OCI-LY3 (cell line): ENCODE results near the gene ATP2B3.

Source experiments
- H2AFZ ChIP-seq: fragments of 200-600, 300-600 bp; shearing (Covaris generic); 2 replicates; pipeline ENCODE4 v1.6.0; 2014; ENCODE audit warnings: antibody characterized with exemption, low read depth, low read length
- H3K27ac ChIP-seq: fragments of 200-600, 300-600 bp; sonication (generic); 2 replicates; pipeline ENCODE4 v1.5.1; 2014; ENCODE audit warnings: mild to moderate bottlenecking, low read length, moderate library complexity, mixed read lengths
- H3K27me3 ChIP-seq: fragments of 200-600, 300-600 bp; sonication (generic); 2 replicates; pipeline ENCODE4 v1.6.1; 2014; ENCODE audit warnings: low read depth, low read length, mixed read lengths
- H3K36me3 ChIP-seq: fragments of 200-600, 300-600 bp; sonication (generic); replicated peaks from 2 replicates; pipeline ENCODE3; 2014; ENCODE audit warnings: low read depth, low read length, mixed read lengths
- H3K4me1 ChIP-seq: fragments of 300-600, 200-600 bp; sonication (generic); 2 replicates; pipeline ENCODE4 v1.6.1; 2014; ENCODE audit warnings: low read length, mixed read lengths
- H3K4me2 ChIP-seq: fragments of 200-600, 300-600 bp; sonication (generic); 2 replicates; pipeline ENCODE4 v1.6.1; 2014; ENCODE audit warnings: low read length, mixed read lengths
- H3K4me3 ChIP-seq: fragments of 300-600, 200-600 bp; sonication (generic); 2 replicates; pipeline ENCODE4 v1.5.1; 2014; ENCODE audit warnings: antibody characterized with exemption, mild to moderate bottlenecking, low read length, moderate library complexity
- H3K79me2 ChIP-seq: fragments of 300-600, 200-600 bp; shearing (Covaris generic); 2 replicates; pipeline ENCODE4 v1.6.1; 2014; ENCODE audit warnings: mild to moderate bottlenecking, low read length, mixed read lengths
- H3K9ac ChIP-seq: fragments of 300-600, 200-600 bp; shearing (Covaris generic); 2 replicates; pipeline ENCODE4 v1.6.0; 2014; ENCODE audit warnings: mild to moderate bottlenecking, low read length, moderate library complexity
- H3K9me3 ChIP-seq: fragments of 200-600, 300-600 bp; shearing (Covaris generic); 2 replicates; pipeline ENCODE4 v1.6.1; 2014; ENCODE audit warnings: low read length, mixed read lengths; ENCODE audit not compliant: insufficient read depth
- H4K20me1 ChIP-seq: fragments of 200-600, 300-600 bp; sonication (generic); 2 replicates; pipeline ENCODE4 v1.6.1; 2016; ENCODE audit warnings: low read length, mixed read lengths; ENCODE audit not compliant: insufficient read depth
- EZH2phosphoT487 ChIP-seq: fragments of 200-600 bp; shearing (Covaris generic); IDR thresholded peaks from 2 replicates; pipeline ENCODE4 v1.6.1; 2018; ENCODE audit warnings: antibody characterized with exemption, mixed run types, low read depth
- TF ChIP-seq, protein P1 (sequence below): fragments of 200-600, 300-600 bp; sonication (generic); IDR thresholded peaks from 2 replicates; pipeline ENCODE4 v1.5.1; 2014; ENCODE audit warnings: antibody characterized with exemption, low read length, low read depth

ATP2B3 gene

DNA sequence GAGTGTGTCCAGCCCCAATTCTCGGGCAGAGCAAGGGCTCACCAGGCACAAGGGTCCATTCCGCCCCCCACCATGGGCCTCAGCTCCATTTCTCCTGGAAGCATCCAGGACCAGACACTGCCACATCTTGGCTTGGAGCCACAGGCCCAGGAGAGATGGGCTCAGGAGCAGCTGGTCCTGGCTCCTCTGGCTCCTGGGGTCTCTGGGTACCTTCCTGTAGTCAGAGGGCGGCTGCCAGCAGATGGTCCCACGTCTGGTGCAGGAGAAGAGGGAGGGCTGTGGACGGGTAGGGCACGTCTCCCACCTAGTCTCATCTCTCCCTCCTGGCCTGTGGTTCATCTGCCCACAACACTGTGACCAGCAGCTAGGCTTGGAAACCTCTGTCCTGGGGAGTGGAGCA is 8.0 kb downstream of the ATP2B3 start:
- Histone ChIP-seq H3K9ac (no peak overlapping the region), H2AFZ (no peak overlapping the region), H3K4me3 (no peak overlapping the region), H3K27me3 (no peaks in the 10 kb centered on the region), H3K4me2 (no peak overlapping the region), H3K9me3 (no peaks in the 10 kb centered on the region), H4K20me1 (no peaks in the 10 kb centered on the region), H3K36me3 (no peaks in the 10 kb centered on the region), H3K4me1 (no peaks in the 10 kb centered on the region), H3K79me2 (no peaks in the 10 kb centered on the region), H3K27ac (no peak overlapping the region)
- TF ChIP-seq, protein P1, sequence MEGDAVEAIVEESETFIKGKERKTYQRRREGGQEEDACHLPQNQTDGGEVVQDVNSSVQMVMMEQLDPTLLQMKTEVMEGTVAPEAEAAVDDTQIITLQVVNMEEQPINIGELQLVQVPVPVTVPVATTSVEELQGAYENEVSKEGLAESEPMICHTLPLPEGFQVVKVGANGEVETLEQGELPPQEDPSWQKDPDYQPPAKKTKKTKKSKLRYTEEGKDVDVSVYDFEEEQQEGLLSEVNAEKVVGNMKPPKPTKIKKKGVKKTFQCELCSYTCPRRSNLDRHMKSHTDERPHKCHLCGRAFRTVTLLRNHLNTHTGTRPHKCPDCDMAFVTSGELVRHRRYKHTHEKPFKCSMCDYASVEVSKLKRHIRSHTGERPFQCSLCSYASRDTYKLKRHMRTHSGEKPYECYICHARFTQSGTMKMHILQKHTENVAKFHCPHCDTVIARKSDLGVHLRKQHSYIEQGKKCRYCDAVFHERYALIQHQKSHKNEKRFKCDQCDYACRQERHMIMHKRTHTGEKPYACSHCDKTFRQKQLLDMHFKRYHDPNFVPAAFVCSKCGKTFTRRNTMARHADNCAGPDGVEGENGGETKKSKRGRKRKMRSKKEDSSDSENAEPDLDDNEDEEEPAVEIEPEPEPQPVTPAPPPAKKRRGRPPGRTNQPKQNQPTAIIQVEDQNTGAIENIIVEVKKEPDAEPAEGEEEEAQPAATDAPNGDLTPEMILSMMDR, result no peak
- TF ChIP-seq EZH2phosphoT487, result no peak

DNA sequence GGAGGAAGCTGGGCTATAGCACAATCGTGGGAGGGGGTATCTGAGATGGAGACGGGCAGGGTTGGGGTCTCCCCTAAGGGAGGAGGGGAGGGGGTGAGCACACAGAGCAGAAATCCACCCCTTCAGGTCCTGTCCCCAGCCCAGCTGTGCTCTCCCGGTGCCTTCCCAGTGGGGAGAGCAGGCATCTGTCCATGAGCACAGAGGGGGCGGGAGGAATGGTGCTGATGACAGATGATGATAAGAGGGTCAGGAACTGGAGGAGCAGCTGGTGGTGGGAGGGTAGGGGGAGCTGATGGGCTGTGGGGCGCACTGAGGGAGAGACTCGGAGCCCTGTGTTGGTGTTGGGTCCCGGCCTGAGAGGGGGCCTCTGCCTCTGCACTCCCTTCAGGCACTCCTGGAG is 8.6 kb downstream of the ATP2B3 start:
- Histone ChIP-seq H3K4me2 (no peak overlapping the region), H4K20me1 (no peaks in the 10 kb centered on the region), H3K4me1 (no peaks in the 10 kb centered on the region), H3K27ac (no peak overlapping the region), H3K9me3 (no peaks in the 10 kb centered on the region), H3K27me3 (no peaks in the 10 kb centered on the region), H3K4me3 (no peak overlapping the region), H3K36me3 (no peaks in the 10 kb centered on the region), H2AFZ (no peak overlapping the region), H3K9ac (no peak overlapping the region), H3K79me2 (no peaks in the 10 kb centered on the region)
- TF ChIP-seq, protein P1, result no peak
- TF ChIP-seq EZH2phosphoT487, result no peak

DNA sequence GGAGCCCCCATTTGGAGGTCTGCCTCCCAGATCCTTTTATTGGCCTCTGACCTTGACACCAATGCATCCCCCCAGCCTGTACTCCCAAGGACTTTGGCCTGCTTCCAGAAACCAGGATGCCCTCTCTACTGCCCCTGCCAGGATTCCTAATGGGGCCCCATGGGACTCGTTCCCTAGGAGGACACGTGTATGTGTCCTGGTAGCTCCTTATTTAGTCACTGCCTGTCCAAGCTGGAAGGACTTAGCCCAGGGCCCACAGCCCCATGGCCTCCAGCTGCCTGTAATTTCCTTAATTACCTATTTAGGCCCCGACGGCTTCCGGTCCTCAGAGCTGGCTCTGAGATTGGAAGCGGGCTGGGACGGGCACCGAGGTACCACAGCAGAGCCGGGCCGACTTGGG is 9.4 kb downstream of the ATP2B3 start:
- H3K27me3 ChIP-seq, result no peaks in the 10 kb centered on the region
- H3K36me3 ChIP-seq, result no peaks in the 10 kb centered on the region
- no peak overlapping the region for H3K4me3 ChIP-seq
- H3K79me2 ChIP-seq, result no peaks in the 10 kb centered on the region
- no peaks in the 10 kb centered on the region for H3K9me3 ChIP-seq
- H4K20me1 ChIP-seq, result no peaks in the 10 kb centered on the region
- H2AFZ ChIP-seq, result no peak overlapping the region
- H3K4me1 ChIP-seq, result no peaks in the 10 kb centered on the region
- no peak overlapping the region for H3K9ac ChIP-seq
- H3K4me2 ChIP-seq, result no peak overlapping the region
- H3K27ac ChIP-seq, result no peak overlapping the region
- TF ChIP-seq, protein P1, result no peak
- no peak for TF ChIP-seq EZH2phosphoT487

DNA sequence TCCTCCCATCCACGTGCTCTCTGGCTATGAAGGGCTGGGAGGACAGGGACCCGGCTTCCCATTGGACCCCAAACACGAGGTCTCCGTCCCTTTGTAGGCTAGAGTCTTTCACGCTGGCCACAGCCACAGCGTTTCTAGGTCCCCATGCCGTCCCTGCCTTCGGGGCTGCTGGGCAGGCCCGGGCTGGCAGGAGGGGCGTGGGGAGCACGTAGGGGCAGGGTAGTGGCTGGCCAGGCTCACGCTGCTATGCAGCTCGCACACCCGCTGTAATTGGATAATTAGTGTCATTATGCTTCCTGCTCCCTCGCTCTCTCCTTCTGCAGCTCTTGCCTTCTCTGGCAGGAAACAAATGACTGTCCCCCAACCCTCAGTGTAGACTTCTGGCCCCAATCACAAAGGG is 9.8 kb downstream of the ATP2B3 start:
- H3K4me1 ChIP-seq, result no peaks in the 10 kb centered on the region
- no peak overlapping the region for H2AFZ ChIP-seq
- no peak overlapping the region for H3K27ac ChIP-seq
- TF ChIP-seq EZH2phosphoT487, result no peak
- TF ChIP-seq, protein P1, result no peak
- H3K9ac ChIP-seq, result no peak overlapping the region
- H3K4me2 ChIP-seq, result no peak overlapping the region
- no peak overlapping the region for H3K4me3 ChIP-seq
- no peaks in the 10 kb centered on the region for H4K20me1 ChIP-seq
- no peaks in the 10 kb centered on the region for H3K27me3 ChIP-seq
- no peaks in the 10 kb centered on the region for H3K9me3 ChIP-seq
- no peaks in the 10 kb centered on the region for H3K36me3 ChIP-seq
- no peaks in the 10 kb centered on the region for H3K79me2 ChIP-seq
